HCT116 (cell line): ENCODE results near the gene LMBRD2.

Experiments used
- EZH2phosphoT487 ChIP-seq: fragments of 200-600 bp; IDR thresholded peaks from 2 replicates; pipeline ENCODE4 v1.6.1; 2018; ENCODE audit warnings: antibody characterized with exemption, borderline replicate concordance
- POLR2A ChIP-seq: IDR thresholded peaks from 2 replicates; pipeline ENCODE4 v1.7.0; 2011; ENCODE audit warnings: borderline replicate concordance; ENCODE audit not compliant: insufficient read depth, insufficient read length; ENCODE audit errors: extremely low read depth
- POLR2AphosphoS5 ChIP-seq: IDR thresholded peaks from 2 replicates; pipeline ENCODE4 v1.6.1; 2011; ENCODE audit warnings: mild to moderate bottlenecking, low read depth, low read length, moderate library complexity
- SRF ChIP-seq: IDR thresholded peaks from 2 replicates; pipeline ENCODE4 v1.6.1; 2012; ENCODE audit warnings: low read depth
- TCF7L2 ChIP-seq: IDR thresholded peaks from 2 replicates; pipeline ENCODE4 v1.7.0; 2011; ENCODE audit warnings: borderline replicate concordance, inconsistent platforms; ENCODE audit not compliant: insufficient read depth, insufficient read length; ENCODE audit errors: extremely low read depth
- TF ChIP-seq, protein P1 (sequence below), 3 experiments: fragments of 200-600 bp in 1 of 3; sonication (generic) in 1 of 3; IDR thresholded peaks in 2 of 3; conservative IDR thresholded peaks in 1 of 3; 2 replicates each; pipeline ENCODE4 v1.5.1; 2012 to 2017; ENCODE audit warnings: low read depth in 2 of 3, low read length in 2 of 3, antibody characterized with exemption in 1 of 3, borderline replicate concordance in 1 of 3, control low read depth in 1 of 3, mild to moderate bottlenecking in 1 of 3, mixed read lengths in 1 of 3, mixed run types in 1 of 3, moderate library complexity in 1 of 3; ENCODE audit not compliant: insufficient read depth in 1 of 3
- TF ChIP-seq, protein P2 (sequence below): IDR thresholded peaks from 2 replicates; pipeline ENCODE4 v1.6.1; 2012
- TF ChIP-seq, protein P3 (sequence below): IDR thresholded peaks from 2 replicates; pipeline ENCODE4 v1.6.1; 2012

DNA sequence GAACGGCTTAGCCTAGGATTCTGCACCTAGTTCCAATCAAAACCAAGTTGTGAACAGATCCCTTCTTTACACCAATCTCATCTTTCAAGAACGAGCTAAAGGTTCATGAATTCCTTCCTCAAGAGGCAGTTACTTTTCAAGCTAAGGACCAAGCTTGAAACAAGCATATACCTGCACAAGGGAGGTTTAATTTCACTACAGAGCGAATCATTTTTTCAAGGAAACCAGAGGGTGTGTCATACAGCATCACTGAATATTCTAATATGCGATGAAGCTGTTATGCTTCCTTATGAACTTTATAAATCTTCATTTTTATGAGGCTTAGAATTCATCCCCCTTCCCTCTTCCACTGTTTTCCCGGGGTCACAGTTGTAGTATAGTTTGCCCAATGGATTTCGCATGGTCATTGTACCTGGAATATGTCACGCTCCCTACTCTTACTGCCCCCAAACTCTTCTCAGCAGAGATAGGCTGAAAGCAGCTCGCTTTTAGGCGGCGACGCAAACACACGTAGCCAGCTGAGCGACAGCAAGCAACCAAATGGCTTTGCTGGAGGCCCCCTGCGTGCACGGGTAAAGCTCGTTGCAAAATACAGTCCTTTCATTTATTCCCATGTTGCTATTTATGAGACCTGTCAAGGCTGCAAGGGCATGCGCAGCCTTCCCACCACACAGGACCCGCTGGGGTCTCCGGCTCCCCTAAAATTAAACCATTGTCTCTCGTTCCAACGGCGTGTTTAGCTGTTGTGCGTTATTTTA lies 832 bp downstream of the LMBRD2 start:
- no peak for TF ChIP-seq POLR2AphosphoS5
- TF ChIP-seq, protein P1, sequence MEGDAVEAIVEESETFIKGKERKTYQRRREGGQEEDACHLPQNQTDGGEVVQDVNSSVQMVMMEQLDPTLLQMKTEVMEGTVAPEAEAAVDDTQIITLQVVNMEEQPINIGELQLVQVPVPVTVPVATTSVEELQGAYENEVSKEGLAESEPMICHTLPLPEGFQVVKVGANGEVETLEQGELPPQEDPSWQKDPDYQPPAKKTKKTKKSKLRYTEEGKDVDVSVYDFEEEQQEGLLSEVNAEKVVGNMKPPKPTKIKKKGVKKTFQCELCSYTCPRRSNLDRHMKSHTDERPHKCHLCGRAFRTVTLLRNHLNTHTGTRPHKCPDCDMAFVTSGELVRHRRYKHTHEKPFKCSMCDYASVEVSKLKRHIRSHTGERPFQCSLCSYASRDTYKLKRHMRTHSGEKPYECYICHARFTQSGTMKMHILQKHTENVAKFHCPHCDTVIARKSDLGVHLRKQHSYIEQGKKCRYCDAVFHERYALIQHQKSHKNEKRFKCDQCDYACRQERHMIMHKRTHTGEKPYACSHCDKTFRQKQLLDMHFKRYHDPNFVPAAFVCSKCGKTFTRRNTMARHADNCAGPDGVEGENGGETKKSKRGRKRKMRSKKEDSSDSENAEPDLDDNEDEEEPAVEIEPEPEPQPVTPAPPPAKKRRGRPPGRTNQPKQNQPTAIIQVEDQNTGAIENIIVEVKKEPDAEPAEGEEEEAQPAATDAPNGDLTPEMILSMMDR (IDR thresholded peaks at IDR 0.05 in 2 of 3, conservative IDR thresholded peaks at IDR 0.05 in 1 of 3; ENCODE audit: borderline replicate concordance in 1 of 3, insufficient read depth in 1 of 3, low read depth in 2 of 3, low read length in 2 of 3) = no peak
- TF ChIP-seq, protein P2, sequence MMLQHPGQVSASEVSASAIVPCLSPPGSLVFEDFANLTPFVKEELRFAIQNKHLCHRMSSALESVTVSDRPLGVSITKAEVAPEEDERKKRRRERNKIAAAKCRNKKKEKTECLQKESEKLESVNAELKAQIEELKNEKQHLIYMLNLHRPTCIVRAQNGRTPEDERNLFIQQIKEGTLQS = no peak
- TF ChIP-seq POLR2A = no peak
- TF ChIP-seq EZH2phosphoT487 = no peak
- TF ChIP-seq SRF = no peak
- TF ChIP-seq, protein P3, sequence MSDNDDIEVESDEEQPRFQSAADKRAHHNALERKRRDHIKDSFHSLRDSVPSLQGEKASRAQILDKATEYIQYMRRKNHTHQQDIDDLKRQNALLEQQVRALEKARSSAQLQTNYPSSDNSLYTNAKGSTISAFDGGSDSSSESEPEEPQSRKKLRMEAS = 0 out of 2 replicates have a peak, but pooled peaks have one; percentile 28
- no peak for TF ChIP-seq TCF7L2
